Measurements from ENCODE around the gene CAMKMT.

DNA sequence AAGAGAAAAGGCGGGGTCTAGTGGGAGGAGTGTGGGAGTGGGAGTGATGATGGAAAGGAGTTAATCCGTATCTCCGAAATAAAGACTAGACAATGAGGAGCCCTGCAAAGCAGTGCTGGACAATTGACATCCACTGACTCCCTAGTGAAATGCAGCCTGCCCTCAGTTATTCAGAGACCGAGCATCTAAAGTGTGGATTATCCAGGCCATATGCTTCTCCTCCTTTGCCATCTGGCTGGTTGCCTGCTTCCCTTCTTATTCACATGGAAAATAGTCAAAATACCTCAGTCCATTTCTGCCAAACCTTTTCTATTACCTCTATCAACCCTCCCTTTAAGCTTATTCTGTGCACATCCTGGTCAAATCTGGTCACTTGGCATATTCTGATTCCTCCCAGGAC lies 291.0 kb downstream of the CAMKMT start:
- TF ChIP-seq, protein P1, sequence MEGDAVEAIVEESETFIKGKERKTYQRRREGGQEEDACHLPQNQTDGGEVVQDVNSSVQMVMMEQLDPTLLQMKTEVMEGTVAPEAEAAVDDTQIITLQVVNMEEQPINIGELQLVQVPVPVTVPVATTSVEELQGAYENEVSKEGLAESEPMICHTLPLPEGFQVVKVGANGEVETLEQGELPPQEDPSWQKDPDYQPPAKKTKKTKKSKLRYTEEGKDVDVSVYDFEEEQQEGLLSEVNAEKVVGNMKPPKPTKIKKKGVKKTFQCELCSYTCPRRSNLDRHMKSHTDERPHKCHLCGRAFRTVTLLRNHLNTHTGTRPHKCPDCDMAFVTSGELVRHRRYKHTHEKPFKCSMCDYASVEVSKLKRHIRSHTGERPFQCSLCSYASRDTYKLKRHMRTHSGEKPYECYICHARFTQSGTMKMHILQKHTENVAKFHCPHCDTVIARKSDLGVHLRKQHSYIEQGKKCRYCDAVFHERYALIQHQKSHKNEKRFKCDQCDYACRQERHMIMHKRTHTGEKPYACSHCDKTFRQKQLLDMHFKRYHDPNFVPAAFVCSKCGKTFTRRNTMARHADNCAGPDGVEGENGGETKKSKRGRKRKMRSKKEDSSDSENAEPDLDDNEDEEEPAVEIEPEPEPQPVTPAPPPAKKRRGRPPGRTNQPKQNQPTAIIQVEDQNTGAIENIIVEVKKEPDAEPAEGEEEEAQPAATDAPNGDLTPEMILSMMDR (IDR thresholded peaks at IDR 0.05): no peak
- no peak for TF ChIP-seq POLR2A (IDR thresholded peaks at IDR 0.05)

Measured in Peyer's patch (tissue), 4 donors.